ENCODE measurements around the gene NRXN3. TPM values are rescaled to one million over a fixed set of nuclear protein-coding genes. Genes with fewer than 3 reads are reported as not detected.

Gene NRXN3
- polyA plus RNA-seq, 1 of the 3 experiments (the other 2 are of a cell fraction): 1.6 TPM

- no peak overlapping the region for H3K4me3 ChIP-seq (ENCODE audit: low read depth in 2 of 2, low read length in 1 of 2)
- H4K20me1 ChIP-seq (ENCODE audit: insufficient read depth): no peaks in the 10 kb centered on the region
- no peaks in the 10 kb centered on the region for H3K27me3 ChIP-seq (ENCODE audit: insufficient read depth)
- no peak overlapping the region for H3K27ac ChIP-seq (ENCODE audit: low read depth in 2 of 2, low read length in 1 of 2)
- 3% methylated on average over 1 of the region's 1 CpG for WGBS (ENCODE audit: low lambda C conversion rate)
- H3K79me2 ChIP-seq (ENCODE audit: insufficient read depth): no peaks in the 10 kb centered on the region
- DNase-seq: no peak
- H3K4me1 ChIP-seq (ENCODE audit: control insufficient read depth in 1 of 2, insufficient read depth in 2 of 2, low read depth in 1 of 2, low read length in 1 of 2): no peaks in the 10 kb centered on the region
- no peaks in the 10 kb centered on the region for H3F3A ChIP-seq (replicated peaks; ENCODE audit: insufficient read depth)
- CTCF ChIA-PET: no interaction called here
- TF ChIP-seq NRF1 (IDR thresholded peaks at IDR 0.05; ENCODE audit: low read depth, low read length): no peak
- no peak for TF ChIP-seq MEF2A (IDR thresholded peaks at IDR 0.05; ENCODE audit: borderline replicate concordance, low read depth)
- TF ChIP-seq YY1 (IDR thresholded peaks at IDR 0.05; ENCODE audit: low read depth): no peak
- TF ChIP-seq USF2 (IDR thresholded peaks at IDR 0.05; ENCODE audit: borderline replicate concordance, low read depth, low read length): no peak
- no peak for TF ChIP-seq SMC3 (IDR thresholded peaks at IDR 0.05; ENCODE audit: low read depth, low read length)
- no peak for TF ChIP-seq FOSL2 (IDR thresholded peaks at IDR 0.05; ENCODE audit: borderline replicate concordance, low read depth)
- no peak for TF ChIP-seq POLR2AphosphoS5 (IDR thresholded peaks at IDR 0.05; ENCODE audit: low read depth, low read length)
- no peak for TF ChIP-seq GABPA (IDR thresholded peaks at IDR 0.05; ENCODE audit: low read depth)
- no peak for TF ChIP-seq IRF3 (IDR thresholded peaks at IDR 0.05; ENCODE audit: low read depth, low read length)
- no peak for TF ChIP-seq FOXM1 (IDR thresholded peaks at IDR 0.05; ENCODE audit: low read depth)
- no peak for TF ChIP-seq REST (IDR thresholded peaks at IDR 0.05; ENCODE audit: low read depth, low read length)
- no peak for TF ChIP-seq NFIC (IDR thresholded peaks at IDR 0.05; ENCODE audit: borderline replicate concordance)
- no peak overlapping the region for H3K9ac ChIP-seq
- POLR2A ChIA-PET: no interaction called here
- no peaks in the 10 kb centered on the region for H3K9me3 ChIP-seq
- no peaks in the 10 kb centered on the region for H3K9me2 ChIP-seq
- H3K4me2 ChIP-seq: no peak overlapping the region
- H3K36me3 ChIP-seq (replicated peaks in 1 of 2; ENCODE audit: control insufficient read depth in 1 of 2, insufficient read depth in 2 of 2, low read length in 1 of 2): no peaks in the 10 kb centered on the region
- H2AFZ ChIP-seq (ENCODE audit: low read depth): no peak overlapping the region
Observed at GRCh38 chr14:78543433-78543832, 373.3 kb downstream of the NRXN3 start.

GRCh38 chr14:78561074-78561473 is 390.9 kb downstream of the NRXN3 start:
- H3F3A ChIP-seq (replicated peaks; ENCODE audit: insufficient read depth): no peaks in the 10 kb centered on the region
- TF ChIP-seq FOXJ3 (CRISPR knock-in tag; IDR thresholded peaks at IDR 0.05): no peak
- no peak for TF ChIP-seq SMC3 (IDR thresholded peaks at IDR 0.05; ENCODE audit: low read depth, low read length)
- TF ChIP-seq TCF12 (IDR thresholded peaks at IDR 0.05): no peak
- TF ChIP-seq EP300 (IDR thresholded peaks at IDR 0.05; ENCODE audit: borderline replicate concordance in 1 of 2, low read depth in 1 of 2, low read length in 1 of 2): no peak
- no peaks in the 10 kb centered on the region for H3K79me2 ChIP-seq (ENCODE audit: insufficient read depth)
- H3K27me3 ChIP-seq (ENCODE audit: insufficient read depth): no peaks in the 10 kb centered on the region
- H3K9me3 ChIP-seq: no peaks in the 10 kb centered on the region
- no peak overlapping the region for H3K27ac ChIP-seq (ENCODE audit: low read depth in 2 of 2, low read length in 1 of 2)
- no peaks in the 10 kb centered on the region for H3K9me2 ChIP-seq
- H3K36me3 ChIP-seq (replicated peaks in 1 of 2; ENCODE audit: control insufficient read depth in 1 of 2, insufficient read depth in 2 of 2, low read length in 1 of 2): no peaks in the 10 kb centered on the region
- H2AFZ ChIP-seq (ENCODE audit: low read depth): no peak overlapping the region
- POLR2A ChIA-PET: no interaction called here
- CTCF ChIA-PET: interaction anchor here (0.6 to 1.1 kb wide), 2 partner anchors 113 to 901 kb away, joined by 3 to 5 read pairs; no protein-coding TSS in a partner anchor
- no peaks in the 10 kb centered on the region; a peak in 1 of 4 replicates for H3K4me1 ChIP-seq (ENCODE audit: control insufficient read depth in 1 of 2, insufficient read depth in 2 of 2, low read depth in 1 of 2, low read length in 1 of 2)
- WGBS (ENCODE audit: low lambda C conversion rate): 16% methylated on average over 3 of the region's 3 CpGs
- H3K4me2 ChIP-seq: no peak overlapping the region
- H3K4me3 ChIP-seq (ENCODE audit: low read depth in 2 of 2, low read length in 1 of 2): no peak overlapping the region
- no peak for DNase-seq
- no peaks in the 10 kb centered on the region for H4K20me1 ChIP-seq (ENCODE audit: insufficient read depth)
- H3K9ac ChIP-seq: no peak overlapping the region

Measured in SK-N-SH (cell line).